Measurements from ENCODE around the gene NUP93. TPM values are rescaled to one million over a fixed set of nuclear protein-coding genes. Genes with fewer than 3 reads are reported as not detected.

NUP93 gene
- total and polyA plus RNA-seq, 2 of the 8 experiments (the other 6 are each of a cell fraction or from before 2014, with no cell fraction given) = 147 to 201 TPM

DNA sequence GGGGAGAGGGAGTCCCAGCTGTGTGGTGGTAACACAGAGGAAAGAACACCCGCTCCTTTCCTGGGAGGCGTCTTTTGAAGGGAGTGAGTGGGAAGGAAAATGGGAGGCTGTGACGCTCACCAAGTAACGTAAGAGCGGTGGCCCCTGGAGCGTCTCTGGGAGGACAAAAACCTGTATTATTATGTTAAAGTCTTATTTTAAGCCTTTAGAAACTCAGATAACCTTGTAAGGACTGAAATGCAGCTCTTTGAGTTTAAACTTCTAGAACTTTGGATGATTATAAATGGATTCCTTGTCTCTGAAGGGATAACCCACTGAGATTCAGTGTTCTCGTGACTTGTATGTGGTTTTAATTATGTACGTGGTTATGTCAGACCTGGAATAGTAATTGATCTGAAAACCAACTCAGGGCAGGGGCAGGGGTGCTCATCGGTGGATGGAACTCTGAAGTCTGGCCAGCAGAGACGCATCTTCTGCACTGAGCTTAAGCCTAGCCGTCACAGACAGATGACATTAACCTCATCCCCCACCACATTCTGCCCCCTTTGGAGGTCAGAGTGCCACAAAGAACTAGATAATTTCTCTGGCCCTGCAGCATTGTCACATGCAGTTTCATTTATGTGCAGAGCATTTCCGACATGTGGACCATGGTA, 93.3 kb downstream of the NUP93 start:
- H3K4me2 ChIP-seq (ENCODE audit: insufficient read depth in 1 of 2, low read depth in 2 of 2, low read length in 2 of 2) = peak overlapping the region in 1 of 2 experiments; percentile 3; a peak in 1 of 4 replicates
- no peak overlapping the region for H2BK120ac ChIP-seq (replicated peaks; ENCODE audit: low read depth, low read length)
- H2BK20ac ChIP-seq (ENCODE audit: low read length) = no peak overlapping the region
- H3K79me1 ChIP-seq (ENCODE audit: low read depth, low read length) = no peaks in the 10 kb centered on the region
- no peak overlapping the region for H2BK15ac ChIP-seq (ENCODE audit: low read length)
- H2BK12ac ChIP-seq (ENCODE audit: low read depth, low read length) = no peak overlapping the region
- no peak overlapping the region for H3K18ac ChIP-seq (ENCODE audit: extremely low read depth, low read length)
- H4K8ac ChIP-seq (ENCODE audit: extremely low read depth, insufficient read depth, low read length) = no peak overlapping the region
- 77% methylated on average over 12 of the region's 12 CpGs; no CpG with 5 or more reads in 1 of the 2 experiments for WGBS, 2 experiments (ENCODE audit: extremely low coverage in 1 of 2, insufficient coverage in 1 of 2, insufficient read length in 1 of 2, insufficient replicate concordance in 2 of 2, low coverage in 1 of 2, low lambda C conversion rate in 2 of 2, missing lambda C conversion rate in 1 of 2)
- peaks cover 5 to 34% (median 18%) of the 10 kb centered on the region in 4 experiments for H3K36me3 ChIP-seq (ENCODE audit: control insufficient read depth in 2 of 4, insufficient read depth in 4 of 4, low read length in 3 of 4)
- H3K9ac ChIP-seq (replicated peaks in 1 of 4; ENCODE audit: extremely low read depth in 1 of 4, low read depth in 3 of 4, low read length in 3 of 4) = no peak overlapping the region
- H3K4me1 ChIP-seq (replicated peaks in 1 of 4; ENCODE audit: control insufficient read depth in 3 of 4, insufficient read depth in 4 of 4, low read length in 3 of 4) = peaks cover 0 to 3% (median 1%) of the 10 kb centered on the region in 4 experiments; a peak in 1 of 7 replicates
- H2AFZ ChIP-seq (ENCODE audit: low read length) = no peak overlapping the region
- H4K91ac ChIP-seq (replicated peaks; ENCODE audit: insufficient read length, low read length) = no peak overlapping the region
- peak overlapping the region; percentile 45; the same call in 1 of the 2 replicates for H3K27ac ChIP-seq (ENCODE audit: low read depth, low read length)
- ChIA-PET CTCF (ENCODE audit: partially characterized antibody) (interaction anchor here (1.0 kb wide), 1 partner anchor 46 kb away, joined by 3 read pairs; no protein-coding TSS in a partner anchor), POLR2A (ENCODE audit: partially characterized antibody) (interaction anchor here (1.1 kb wide), 1 partner anchor 44 kb away, joined by 3 read pairs; no protein-coding TSS in a partner anchor)
- no peaks in the 10 kb centered on the region for H3K79me2 ChIP-seq (ENCODE audit: control insufficient read depth in 1 of 2, insufficient read depth in 2 of 2, low read length in 2 of 2)
- H3K14ac ChIP-seq (ENCODE audit: insufficient read length) = no peak overlapping the region
- H4K20me1 ChIP-seq (replicated peaks in 1 of 2; ENCODE audit: control insufficient read depth in 1 of 2, insufficient read depth in 2 of 2, low read length in 2 of 2) = peaks cover 3 to 5% of the 10 kb centered on the region in 2 experiments
- H4K5ac ChIP-seq (ENCODE audit: insufficient read length, low read depth, low read length) = no peak overlapping the region
- FAIRE-seq (no peak), DNase-seq (ENCODE audit: low read depth in 1 of 2, low spot score in 2 of 2) (no peak)
- H3K56ac ChIP-seq (replicated peaks; ENCODE audit: insufficient read length, low read depth, low read length) = no peak overlapping the region
- H2AK5ac ChIP-seq (ENCODE audit: low read depth, low read length) = no peak overlapping the region
- no peak overlapping the region for H3K23ac ChIP-seq (ENCODE audit: insufficient read length)
- no peaks in the 10 kb centered on the region for H3K23me2 ChIP-seq (ENCODE audit: low read depth, low read length)
- no peak overlapping the region for H3K4ac ChIP-seq (replicated peaks; ENCODE audit: insufficient read length, low read depth, low read length)
- no peaks in the 10 kb centered on the region for H3K9me3 ChIP-seq (ENCODE audit: insufficient read depth in 2 of 2, low read depth in 1 of 2, low read length in 1 of 2)
- H2BK5ac ChIP-seq (ENCODE audit: low read depth, low read length) = 0 out of 2 replicates have a peak overlapping the region, but pooled peaks have one; percentile 6
- no peaks in the 10 kb centered on the region for H3K27me3 ChIP-seq (replicated peaks in 1 of 4; ENCODE audit: control insufficient read depth in 3 of 4, extremely low read depth in 1 of 4, insufficient read depth in 3 of 4, low read length in 3 of 4)
- no peak overlapping the region for H3K4me3 ChIP-seq (ENCODE audit: extremely low read depth in 1 of 4, insufficient read depth in 2 of 4, low read depth in 3 of 4, low read length in 4 of 4)
- no peak for TF ChIP-seq CBX8 (IDR thresholded peaks at IDR 0.05; ENCODE audit: borderline replicate concordance, low read depth, low read length)
- TF ChIP-seq MAFK (IDR thresholded peaks at IDR 0.05; ENCODE audit: low read depth, low read length) = no peak
- no peak for TF ChIP-seq POU5F1 (IDR thresholded peaks at IDR 0.05; ENCODE audit: low read depth, low read length)
- TF ChIP-seq EGR1 (IDR thresholded peaks at IDR 0.05; ENCODE audit: borderline replicate concordance, low read depth, low read length) = no peak
- TF ChIP-seq POLR2A (IDR thresholded peaks at IDR 0.05; ENCODE audit: control extremely low read depth in 1 of 2, low read depth in 2 of 2, low read length in 2 of 2) = no peak
- TF ChIP-seq SAP30 (IDR thresholded peaks at IDR 0.05; ENCODE audit: insufficient read depth, insufficient replicate concordance, low read length) = no peak
- no peak for TF ChIP-seq TCF12 (IDR thresholded peaks at IDR 0.05; ENCODE audit: low read depth, low read length)
- no peak for TF ChIP-seq SIRT6 (IDR thresholded peaks at IDR 0.05; ENCODE audit: low read length)
- no peak for TF ChIP-seq GABPA (IDR thresholded peaks at IDR 0.05; ENCODE audit: borderline replicate concordance, insufficient read depth, low read length)
- TF ChIP-seq KDM4A (IDR thresholded peaks at IDR 0.05; ENCODE audit: low read depth, low read length, severe bottlenecking) = no peak
- TF ChIP-seq SP4 (IDR thresholded peaks at IDR 0.05; ENCODE audit: low read length) = no peak
- TF ChIP-seq, protein P1, sequence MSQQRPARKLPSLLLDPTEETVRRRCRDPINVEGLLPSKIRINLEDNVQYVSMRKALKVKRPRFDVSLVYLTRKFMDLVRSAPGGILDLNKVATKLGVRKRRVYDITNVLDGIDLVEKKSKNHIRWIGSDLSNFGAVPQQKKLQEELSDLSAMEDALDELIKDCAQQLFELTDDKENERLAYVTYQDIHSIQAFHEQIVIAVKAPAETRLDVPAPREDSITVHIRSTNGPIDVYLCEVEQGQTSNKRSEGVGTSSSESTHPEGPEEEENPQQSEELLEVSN (IDR thresholded peaks at IDR 0.05) = no peak
- no peak for TF ChIP-seq SUZ12 (IDR thresholded peaks at IDR 0.05; ENCODE audit: low read length)

Measured in H1 (cell line).